K562 (cell line): ENCODE results near the gene TMEM114. TPM values are rescaled to one million over a fixed set of nuclear protein-coding genes. Genes with fewer than 3 reads are reported as not detected.

Experiments used
- ATAC-seq: fragments of 200-7000 bp; cut with Tn5 transposase; 3 replicates; pipeline ENCODE4 v1.9.1; 2020; ENCODE audit warnings: moderate library complexity
- BruUV-seq: library from RNA; stranded (reverse); fragments of 400-500 nt; replicated peaks from 2 replicates; lab custom pipeline; 2021; lab: Mats Ljungman, UMichigan
- CTCF ChIA-PET: fragments of 300-600 bp; formaldehyde crosslinking; extraction: SDS; loops from one replicate; lab custom pipeline; 2021; ENCODE audit warnings: low intra/inter-chr PET ratio; lab: Yijun Ruan, JAX
- POLR2A ChIA-PET: fragments of 300-600, 350-650 bp; sonication (Branson Sonifier 250); formaldehyde crosslinking; extraction: SDS; loops from one replicate; lab custom pipeline; 2021; ENCODE audit warnings: antibody characterized with exemption, inconsistent platforms; lab: Yijun Ruan, JAX
- DNase-seq, 4 experiments: peaks; one replicate each; pipeline versions ENCODE4 v3.0.0 to v3.0.0-alpha.2; 2011 to 2018; ENCODE audit warnings: low spot score in 3 of 4, mixed read lengths in 3 of 4; ENCODE audit errors: extremely low read depth in 1 of 4
- FAIRE-seq: peaks from 2 replicates; lab custom pipeline; 2011; peaks lifted over from hg19 to GRCh38; lab: Jason Lieb, UNC
- H2AFZ ChIP-seq: 2 replicates; pipeline ENCODE4 v1.6.0; 2011; ENCODE audit warnings: low read depth, low read length, control low read depth, inconsistent platforms
- H3K27ac ChIP-seq: fragments of 200-600 bp; 3 replicates; pipeline ENCODE4 v1.8.0; 2011; ENCODE audit warnings: low read depth, mild to moderate bottlenecking, control low read depth, inconsistent platforms, low read length, moderate library complexity, mixed read lengths; ENCODE audit errors: extremely low read depth
- H3K27me3 ChIP-seq, 2 experiments: fragments of 300-600 bp in 1 of 2; 2 replicates in 1 of 2; 3 replicates in 1 of 2; pipeline versions ENCODE4 v1.6.0 to v1.8.0; 2011; ENCODE audit warnings: inconsistent platforms in 2 of 2, low read length in 2 of 2, mild to moderate bottlenecking in 1 of 2, mixed read lengths in 1 of 2, moderate library complexity in 1 of 2; ENCODE audit not compliant: control insufficient read depth in 2 of 2, insufficient read depth in 2 of 2
- H3K36me3 ChIP-seq: fragments of 300-600 bp; 3 replicates; pipeline ENCODE4 v1.8.0; 2011; ENCODE audit warnings: mild to moderate bottlenecking, low read length, inconsistent platforms; ENCODE audit not compliant: control insufficient read depth, insufficient read depth
- H3K4me1 ChIP-seq, 2 experiments: fragments of 200-600 bp in 1 of 2; replicated peaks in 1 of 2; 2 replicates in 1 of 2; 3 replicates in 1 of 2; pipeline versions ENCODE4 v1.5.1 to v1.8.0; 2011; ENCODE audit warnings: inconsistent platforms in 2 of 2, low read length in 2 of 2, mild to moderate bottlenecking in 1 of 2, mixed read lengths in 1 of 2, moderate library complexity in 1 of 2; ENCODE audit not compliant: control insufficient read depth in 2 of 2, insufficient read depth in 2 of 2
- H3K4me2 ChIP-seq: 2 replicates; pipeline ENCODE4 v1.6.1; 2011; ENCODE audit warnings: low read length, control low read depth, inconsistent platforms, mixed read lengths; ENCODE audit not compliant: insufficient read depth
- H3K4me3 ChIP-seq: fragments of 200-600 bp; sonication (generic), shearing (Covaris generic); 2 replicates; pipeline ENCODE4 v1.5.1; 2016; ENCODE audit warnings: control low read depth, inconsistent platforms
- H3K79me2 ChIP-seq: fragments of 200-600 bp; 3 replicates; pipeline ENCODE4 v1.8.0; 2011; ENCODE audit warnings: low read length, inconsistent platforms; ENCODE audit not compliant: control insufficient read depth, insufficient read depth
- H3K9ac ChIP-seq, 2 experiments: 2 replicates each; pipeline versions ENCODE4 v1.6.0 to v1.6.1; 2011; ENCODE audit warnings: low read depth in 2 of 2, low read length in 2 of 2, control low read depth in 1 of 2, inconsistent platforms in 1 of 2, mild to moderate bottlenecking in 1 of 2, mixed read lengths in 1 of 2; ENCODE audit not compliant: insufficient read depth in 1 of 2
- H3K9me1 ChIP-seq: one replicate; pipeline ENCODE4 v1.6.0; 2011; ENCODE audit warnings: inconsistent platforms, mild to moderate bottlenecking, low read length, moderate library complexity; ENCODE audit not compliant: control insufficient read depth, insufficient read depth
- H3K9me3 ChIP-seq: replicated peaks from 2 replicates; pipeline ENCODE4 v1.5.1; 2011; ENCODE audit warnings: low read depth, low read length, inconsistent platforms; ENCODE audit not compliant: control insufficient read depth, insufficient read depth
- H4K20me1 ChIP-seq: replicated peaks from 2 replicates; pipeline ENCODE4 v1.6.1; 2011; ENCODE audit warnings: low read length, inconsistent platforms, mixed read lengths; ENCODE audit not compliant: control insufficient read depth, insufficient read depth
- ATF7 ChIP-seq: fragments of 450-650 bp; IDR thresholded peaks from 2 replicates; pipeline ENCODE4 v1.7.1; 2014; ENCODE audit warnings: mild to moderate bottlenecking, moderate library complexity
- CAMTA2 ChIP-seq: fragments of 250-450 bp; sonication (Bioruptor Pico); conservative IDR thresholded peaks from 2 replicates; pipeline ENCODE4 v1.5.1; 2022
- POLR2AphosphoS5 ChIP-seq: IDR thresholded peaks from 2 replicates; pipeline ENCODE4 v1.6.1; 2011; ENCODE audit warnings: mild to moderate bottlenecking, low read depth, low read length, moderate library complexity; ENCODE audit not compliant: control insufficient read depth, insufficient read depth
- ZNF174 ChIP-seq: fragments of 250-450 bp; sonication (Bioruptor Pico); IDR thresholded peaks from 2 replicates; pipeline ENCODE4 v1.4.0; 2020; ENCODE audit warnings: mild to moderate bottlenecking
- WGBS: fragments of 100-300 bp; shearing (Covaris generic); methylation state at CpG from one replicate; pipeline ENCODE4 v1.1.6; 2016; ENCODE audit warnings: low coverage, mixed read lengths; ENCODE audit not compliant: insufficient coverage; ENCODE audit errors: missing lambda C conversion rate; 5-methylcytosine and 5-hydroxymethylcytosine counted together
- in situ Hi-C: fragments of 300-500 bp; cut with MboI; formaldehyde crosslinking; loops from 4 replicates; pipeline ENCODE4 v1.15.0; 2018; ENCODE audit warnings: inconsistent platforms, mixed read lengths
- intact Hi-C: fragments of 100-400 bp; cut with micrococcal nuclease; formaldehyde crosslinking; loops from 2 replicates; pipeline ENCODE4 v1.14.2; 2022
- polyA plus RNA-seq, 8 experiments: library from polyadenylated mRNA; depleted of rRNA in 4 of 8; stranded (reverse) in 5 of 8; unstranded in 3 of 8; fragments of >200 nt; fragmentation: Nextera tagmentation in 2 of 8; fragmentation: Illumina TruSeq in 1 of 8; extraction: Ambion mirVana in 2 of 8; extraction: Trizol in 1 of 8; gene quantifications; 2 replicates each; pipeline versions ENCODE4 v1.2.1 to v1.2.3, GENCODE V29; 2011 to 2014; ENCODE audit warnings: inconsistent platforms in 1 of 8, missing spikeins in 1 of 8
- total RNA-seq, 7 experiments: library from RNA; depleted of rRNA in 6 of 7; stranded (reverse); fragments of >200 nt in 6 of 7; fragmentation: Illumina TruSeq in 2 of 7; extraction: Trizol in 2 of 7; gene quantifications; 2 replicates each; pipeline versions ENCODE4 v1.2.1 to v1.2.3, GENCODE V29; 2011 to 2021; ENCODE audit warnings: low replicate concordance in 1 of 7
- TF ChIP-seq, protein P1 (sequence below): fragments of 250-450 bp; sonication (Bioruptor Pico); IDR thresholded peaks from 2 replicates; pipeline ENCODE4 v1.8.0; 2022; ENCODE audit warnings: moderate library complexity, mild to moderate bottlenecking, inconsistent platforms

TMEM114 gene
- total and polyA plus RNA-seq, 9 of the 15 experiments (the other 6 are each of a cell fraction or from before 2014, with no cell fraction given), result not detected

DNA sequence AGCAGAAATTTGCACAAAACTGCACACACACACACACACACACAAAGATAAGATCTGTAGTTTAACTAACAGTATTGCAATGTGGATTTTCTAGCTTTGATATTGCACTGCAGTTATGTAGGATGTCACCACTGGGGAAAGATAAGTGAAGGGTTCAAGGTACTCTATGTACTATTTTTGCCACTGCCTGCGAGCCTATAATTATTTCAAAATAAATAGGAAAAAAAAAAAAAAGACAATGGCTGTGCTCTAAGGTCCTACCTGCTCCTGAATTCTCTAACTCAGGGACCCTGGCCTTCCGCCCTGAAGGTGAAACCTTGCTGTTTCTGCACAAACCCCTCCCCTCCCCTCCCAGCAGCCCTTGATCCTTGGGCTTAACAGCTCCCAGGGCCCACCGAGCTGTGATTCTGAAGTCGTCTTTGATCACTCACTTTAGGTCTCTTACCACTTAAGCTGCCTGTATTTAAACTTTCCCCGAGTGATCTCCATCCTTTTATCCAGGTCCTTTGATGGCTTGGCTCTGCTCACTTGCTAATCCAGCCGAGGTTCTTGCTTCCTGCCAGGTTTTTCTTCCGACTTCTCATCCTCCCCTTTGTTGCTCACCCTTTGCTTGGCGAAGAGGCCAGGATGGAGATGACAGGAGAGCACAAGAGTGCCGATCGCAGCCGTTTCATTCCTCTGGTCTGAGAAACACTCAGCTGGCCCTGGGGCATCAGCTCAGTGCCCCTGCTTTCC, 37.7 kb downstream of the TMEM114 start:
- POLR2A ChIA-PET, result no interaction called here
- Histone ChIP-seq H2AFZ (no peak overlapping the region), H3K9me1 (no peaks in the 10 kb centered on the region), H3K36me3 (no peaks in the 10 kb centered on the region), H3K27ac (no peak overlapping the region), H3K4me3 (no peak overlapping the region), H3K9ac (no peak overlapping the region), H4K20me1 (peaks cover 7% of the 10 kb centered on the region), H3K4me1 (no peaks in the 10 kb centered on the region), H3K27me3 (peaks cover 23 to 58% of the 10 kb centered on the region in 2 experiments), H3K79me2 (no peaks in the 10 kb centered on the region), H3K4me2 (no peak overlapping the region), H3K9me3 (no peaks in the 10 kb centered on the region)
- TF ChIP-seq, protein P1, sequence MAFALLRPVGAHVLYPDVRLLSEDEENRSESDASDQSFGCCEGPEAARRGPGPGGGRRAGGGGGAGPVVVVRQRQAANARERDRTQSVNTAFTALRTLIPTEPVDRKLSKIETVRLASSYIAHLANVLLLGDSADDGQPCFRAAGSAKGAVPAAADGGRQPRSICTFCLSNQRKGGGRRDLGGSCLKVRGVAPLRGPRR (CRISPR knock-in tag), result no peak
- TF ChIP-seq ZNF174 (CRISPR knock-in tag) (no peak), POLR2AphosphoS5 (no peak), CAMTA2 (no peak), ATF7 (no peak)
- no peak for FAIRE-seq
- DNase-seq, result no peak
- no TSS peak for BruUV-seq
- intact Hi-C loops, result no loop called here
- WGBS, result 1% methylated on average over 10 of the region's 11 CpGs
- in situ Hi-C loops, result loop anchor here (25.0 kb wide), 1 partner anchor 1610 kb away; no protein-coding TSS in a partner anchor
- CTCF ChIA-PET, result no interaction called here
- ATAC-seq, result no peak
